ENCODE results near the gene EGFL7.
A peak's percentile ranks its signal among the peaks of the same experiment; 100 is the strongest.

The EGFL7 gene

GRCh38 chr9:136720898-136721338, 58.2 kb downstream of the EGFL7 start (continued):
- TF ChIP-seq, protein P1, sequence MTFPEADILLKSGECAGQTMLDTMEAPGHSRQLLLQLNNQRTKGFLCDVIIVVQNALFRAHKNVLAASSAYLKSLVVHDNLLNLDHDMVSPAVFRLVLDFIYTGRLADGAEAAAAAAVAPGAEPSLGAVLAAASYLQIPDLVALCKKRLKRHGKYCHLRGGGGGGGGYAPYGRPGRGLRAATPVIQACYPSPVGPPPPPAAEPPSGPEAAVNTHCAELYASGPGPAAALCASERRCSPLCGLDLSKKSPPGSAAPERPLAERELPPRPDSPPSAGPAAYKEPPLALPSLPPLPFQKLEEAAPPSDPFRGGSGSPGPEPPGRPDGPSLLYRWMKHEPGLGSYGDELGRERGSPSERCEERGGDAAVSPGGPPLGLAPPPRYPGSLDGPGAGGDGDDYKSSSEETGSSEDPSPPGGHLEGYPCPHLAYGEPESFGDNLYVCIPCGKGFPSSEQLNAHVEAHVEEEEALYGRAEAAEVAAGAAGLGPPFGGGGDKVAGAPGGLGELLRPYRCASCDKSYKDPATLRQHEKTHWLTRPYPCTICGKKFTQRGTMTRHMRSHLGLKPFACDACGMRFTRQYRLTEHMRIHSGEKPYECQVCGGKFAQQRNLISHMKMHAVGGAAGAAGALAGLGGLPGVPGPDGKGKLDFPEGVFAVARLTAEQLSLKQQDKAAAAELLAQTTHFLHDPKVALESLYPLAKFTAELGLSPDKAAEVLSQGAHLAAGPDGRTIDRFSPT (tag by site-specific recombination; IDR thresholded peaks at IDR 0.05): peak; percentile 58
- no peak for TF ChIP-seq ZNF777 (tag by site-specific recombination; IDR thresholded peaks at IDR 0.05; ENCODE audit: borderline replicate concordance)
- peak; percentile 51; the same call in 1 of the 2 replicates for TF ChIP-seq REST (tag by site-specific recombination; IDR thresholded peaks at IDR 0.05)

GRCh38 chr9:136721339-136722092, 58.8 kb downstream of the EGFL7 start:
- Histone ChIP-seq H3K4me3 (ENCODE audit: low read depth, low read length) (no peak overlapping the region), H3K27ac (ENCODE audit: extremely low read depth, low read depth, low read length) (peak overlapping the region; percentile 46), H3K36me3 (ENCODE audit: control insufficient read depth in 2 of 2, insufficient read depth in 1 of 2, low read length in 2 of 2) (peaks cover 0 to 70% of the 10 kb centered on the region in 2 experiments; a peak in 2 of 3 replicates), H3K9me3 (ENCODE audit: control insufficient read depth, insufficient read depth, low read depth, low read length) (no peaks in the 10 kb centered on the region), H3K4me1 (ENCODE audit: control insufficient read depth, insufficient read depth, low read length) (no peaks in the 10 kb centered on the region; the same call in 1 of the 2 replicates)
- POLR2A ChIA-PET: interaction anchor here (1.8 to 3.8 kb wide), 2 partner anchors 8 to 35 kb away, joined by 4 to 25 read pairs; partner anchors contain the start of genes AGPAT2 and DIPK1B
- CTCF ChIA-PET: interaction anchor here (1.6 kb wide), 1 partner anchor 37 kb away, joined by 4 read pairs; the partner anchor contains the start of gene LCN8
- TF ChIP-seq KLF8 (tag by site-specific recombination; IDR thresholded peaks at IDR 0.05): peak; percentile 87
- no peak for TF ChIP-seq ZNF76 (tag by site-specific recombination; IDR thresholded peaks at IDR 0.05; ENCODE audit: borderline replicate concordance, low read depth)
- no peak for TF ChIP-seq ZNF266 (tag by site-specific recombination; IDR thresholded peaks at IDR 0.05; ENCODE audit: low read depth)
- TF ChIP-seq ZSCAN4 (tag by site-specific recombination; IDR thresholded peaks at IDR 0.05): no peak
- TF ChIP-seq, protein P2, sequence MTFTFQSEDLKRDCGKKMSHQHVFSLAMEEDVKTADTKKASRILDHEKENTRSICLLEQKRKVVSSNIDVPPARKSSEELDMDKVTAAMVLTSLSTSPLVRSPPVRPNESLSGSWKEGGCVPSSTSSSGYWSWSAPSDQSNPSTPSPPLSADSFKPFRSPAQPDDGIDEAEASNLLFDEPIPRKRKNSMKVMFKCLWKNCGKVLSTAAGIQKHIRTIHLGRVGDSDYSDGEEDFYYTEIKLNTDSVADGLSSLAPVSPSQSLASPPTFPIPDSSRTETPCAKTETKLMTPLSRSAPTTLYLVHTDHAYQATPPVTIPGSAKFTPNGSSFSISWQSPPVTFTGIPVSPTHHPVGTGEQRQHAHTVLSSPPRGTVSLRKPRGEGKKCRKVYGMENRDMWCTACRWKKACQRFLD (tag by site-specific recombination; IDR thresholded peaks at IDR 0.05): no peak
- TF ChIP-seq ZNF426 (tag by site-specific recombination; IDR thresholded peaks at IDR 0.05): no peak
- peak; percentile 36; the same call in 1 of the 2 replicates for TF ChIP-seq BCL11B (tag by site-specific recombination; IDR thresholded peaks at IDR 0.05; ENCODE audit: low read depth)
- no peak for TF ChIP-seq ZBTB21 (tag by site-specific recombination; IDR thresholded peaks at IDR 0.05)
- peak; percentile 51 for TF ChIP-seq GLIS2 (tag by site-specific recombination; IDR thresholded peaks at IDR 0.05)
- TF ChIP-seq ZNF600 (tag by site-specific recombination; IDR thresholded peaks at IDR 0.05): peak; percentile 78
- TF ChIP-seq ZNF473 (tag by site-specific recombination; IDR thresholded peaks at IDR 0.05): no peak
- TF ChIP-seq ZNF223 (tag by site-specific recombination; IDR thresholded peaks at IDR 0.05): no peak
- TF ChIP-seq ZFP41 (tag by site-specific recombination; IDR thresholded peaks at IDR 0.05; ENCODE audit: borderline replicate concordance): no peak
- TF ChIP-seq ZBTB26 (tag by site-specific recombination; optimal IDR thresholded peaks at IDR 0.05): no peak
- TF ChIP-seq ZNF214 (tag by site-specific recombination; IDR thresholded peaks at IDR 0.05; ENCODE audit: borderline replicate concordance): no peak
- no peak for TF ChIP-seq ZNF629 (tag by site-specific recombination; IDR thresholded peaks at IDR 0.05)
- TF ChIP-seq GLI2 (tag by site-specific recombination; IDR thresholded peaks at IDR 0.05; ENCODE audit: borderline replicate concordance, low read depth): no peak
- TF ChIP-seq ZFP3 (tag by site-specific recombination; IDR thresholded peaks at IDR 0.05; ENCODE audit: low read depth): no peak
- TF ChIP-seq ZFHX2 (tag by site-specific recombination; conservative IDR thresholded peaks at IDR 0.05): 0 out of 2 replicates have a peak, but pooled peaks have one; percentile 12
- no peak for TF ChIP-seq ZNF558 (tag by site-specific recombination; IDR thresholded peaks at IDR 0.05)
- peak; percentile 96 for TF ChIP-seq KLF1 (tag by site-specific recombination; IDR thresholded peaks at IDR 0.05)
- TF ChIP-seq ZNF560 (tag by site-specific recombination; IDR thresholded peaks at IDR 0.05; ENCODE audit: borderline replicate concordance): no peak

All from HEK293 (cell line).